CD4-positive, alpha-beta T cell treated with Interleukin-4 for 1 hour (primary cell): ENCODE results near the gene IMPDH2.

Source experiments
- DNase-seq, 2 donors: peaks; one replicate each; pipeline ENCODE4 v3.0.0-alpha.2; 2020 to 2022

Gene IMPDH2

GRCh38 chr3:49005303-49005680 lies 23.9 kb downstream of the IMPDH2 start:
- DNase-seq = no peak

GRCh38 chr3:49004352-49005302 lies 24.6 kb downstream of the IMPDH2 start:
- no peak for DNase-seq

- DNase-seq = no peak
These were observed 28.0 kb downstream of the IMPDH2 start for GRCh38 chr3:49001155-49001554.

- no peak for DNase-seq
These were observed 29.9 kb downstream of the IMPDH2 start for GRCh38 chr3:48999085-48999858.

- no peak for DNase-seq
These were observed 31.2 kb downstream of the IMPDH2 start for GRCh38 chr3:48997714-48998637.

- DNase-seq = no peak
These were observed 32.0 kb downstream of the IMPDH2 start for GRCh38 chr3:48997102-48997635.

- DNase-seq = no peak
These were observed 32.6 kb downstream of the IMPDH2 start for GRCh38 chr3:48996640-48997039.

- no peak for DNase-seq
These were observed 35.4 kb downstream of the IMPDH2 start for GRCh38 chr3:48993834-48994233.

GRCh38 chr3:48991851-48992545 lies 37.2 kb downstream of the IMPDH2 start:
- no peak for DNase-seq

- peak in 1 of 2 donors; percentile 40 for DNase-seq
These were observed 38.3 kb downstream of the IMPDH2 start for GRCh38 chr3:48990636-48991469.

- peak; percentile 71 to 72 for DNase-seq
These were observed 39.2 kb downstream of the IMPDH2 start, which contains the start of gene P4HTM for GRCh38 chr3:48989796-48990635. Gene P4HTM, plus strand, starts transcription at chr3:48990241. Its CDS starts 16 bp downstream, at chr3:48990257.

- DNase-seq = no peak
These were observed 39.9 kb downstream of the IMPDH2 start for GRCh38 chr3:48989126-48989795.

- DNase-seq = no peak
These were observed 43.3 kb downstream of the IMPDH2 start for GRCh38 chr3:48985831-48986376.

GRCh38 chr3:48984663-48985062 lies 44.5 kb downstream of the IMPDH2 start:
- DNase-seq = no peak

GRCh38 chr3:48983096-48983495 lies 46.1 kb downstream of the IMPDH2 start:
- DNase-seq = no peak

- no peak for DNase-seq
These were observed 46.5 kb downstream of the IMPDH2 start for GRCh38 chr3:48982686-48983085.

- DNase-seq = no peak
These were observed 47.2 kb downstream of the IMPDH2 start for GRCh38 chr3:48982016-48982415.

- no peak for DNase-seq
These were observed 48.9 kb downstream of the IMPDH2 start for GRCh38 chr3:48980295-48980694.

GRCh38 chr3:48979451-48979850 lies 49.7 kb downstream of the IMPDH2 start:
- DNase-seq = no peak
